IPS DF 6.9 (cell line): ENCODE data around the gene ANGPTL5.
A peak's percentile ranks its signal among the peaks of the same experiment; 100 is the strongest.
"Not testable (repeated sequence)": the region's sequence is repeated elsewhere in the genome, so short reads cannot be mapped to it uniquely, and the experiment has no call there.

Experiments used
- DNase-seq: peaks from one replicate; pipeline ENCODE4 v3.0.0-alpha.2; 2013; ENCODE audit warnings: low read depth, low spot score
- H3K27ac ChIP-seq: one replicate; pipeline ENCODE4 v1.5.1; 2013; ENCODE audit warnings: low read length, control low read depth
- H3K27me3 ChIP-seq: 2 replicates; pipeline ENCODE4 v1.6.1; 2013; ENCODE audit warnings: mild to moderate bottlenecking, low read length; ENCODE audit not compliant: control insufficient read depth, insufficient read depth
- H3K36me3 ChIP-seq: 2 replicates; pipeline ENCODE4 v1.6.1; 2013; ENCODE audit warnings: low read length; ENCODE audit not compliant: control insufficient read depth, insufficient read depth
- H3K4me1 ChIP-seq: 2 replicates; pipeline ENCODE4 v1.6.1; 2013; ENCODE audit warnings: low read length; ENCODE audit not compliant: control insufficient read depth, insufficient read depth
- H3K4me3 ChIP-seq: 2 replicates; pipeline ENCODE4 v1.5.1; 2013; ENCODE audit warnings: mild to moderate bottlenecking, low read length
- H3K9me3 ChIP-seq: 2 replicates; pipeline ENCODE4 v1.6.1; 2013; ENCODE audit warnings: low read length, inconsistent platforms; ENCODE audit not compliant: control insufficient read depth, insufficient read depth
- WGBS: extraction: QIAGEN DNeasy Blood & Tissue Kit; methylation state at CpG from one replicate; pipeline ENCODE4 v1.1.7; 2013; ENCODE audit warnings: mixed read lengths, missing lambda C conversion rate; ENCODE audit not compliant: insufficient read length, insufficient coverage; 5-methylcytosine and 5-hydroxymethylcytosine counted together

Gene ANGPTL5

GRCh38 chr11:101864098-101864497 is 52.2 kb downstream of the ANGPTL5 start:
- Histone ChIP-seq H3K27me3 (no peaks in the 10 kb centered on the region), H3K9me3 (no peaks in the 10 kb centered on the region), H3K27ac (no peak overlapping the region), H3K4me1 (no peaks in the 10 kb centered on the region), H3K36me3 (no peaks in the 10 kb centered on the region), H3K4me3 (no peak overlapping the region)
- DNase-seq: no peak

GRCh38 chr11:101863361-101863760 is 53.0 kb downstream of the ANGPTL5 start:
- Histone ChIP-seq H3K4me3 (no peak overlapping the region), H3K36me3 (no peaks in the 10 kb centered on the region), H3K27ac (no peak overlapping the region), H3K4me1 (no peaks in the 10 kb centered on the region), H3K27me3 (no peaks in the 10 kb centered on the region), H3K9me3 (no peaks in the 10 kb centered on the region)
- no peak for DNase-seq

GRCh38 chr11:101862391-101863233 is 53.7 kb downstream of the ANGPTL5 start:
- no peak overlapping the region for H3K27ac ChIP-seq
- no CpG with 5 or more reads among the region's 5 CpGs for WGBS
- H3K4me3 ChIP-seq: no peak overlapping the region
- no peaks in the 10 kb centered on the region for H3K4me1 ChIP-seq
- no peak for DNase-seq
- no peaks in the 10 kb centered on the region for H3K36me3 ChIP-seq
- no peaks in the 10 kb centered on the region for H3K9me3 ChIP-seq
- no peaks in the 10 kb centered on the region for H3K27me3 ChIP-seq

- no peak overlapping the region for H3K27ac ChIP-seq
- WGBS: no CpG with 5 or more reads among the region's 9 CpGs
- H3K36me3 ChIP-seq: no peaks in the 10 kb centered on the region
- H3K4me1 ChIP-seq: no peaks in the 10 kb centered on the region
- no peak overlapping the region for H3K4me3 ChIP-seq
- H3K27me3 ChIP-seq: no peaks in the 10 kb centered on the region
- DNase-seq: peak; percentile 22
- H3K9me3 ChIP-seq: no peaks in the 10 kb centered on the region
Observed at GRCh38 chr11:101860696-101861427, 55.5 kb downstream of the ANGPTL5 start.

GRCh38 chr11:101852260-101852659 is 64.1 kb downstream of the ANGPTL5 start:
- H3K4me3 ChIP-seq, H3K4me1 ChIP-seq, H3K27me3 ChIP-seq, DNase-seq, H3K36me3 ChIP-seq, H3K9me3 ChIP-seq, H3K27ac ChIP-seq: not testable (repeated sequence)
- WGBS: no CpG with 5 or more reads among the region's 11 CpGs

GRCh38 chr11:101848262-101848661 is 68.1 kb downstream of the ANGPTL5 start:
- H3K4me1 ChIP-seq: no peaks in the 10 kb centered on the region
- H3K27me3 ChIP-seq: no peaks in the 10 kb centered on the region
- no peak overlapping the region for H3K27ac ChIP-seq
- no peak for DNase-seq
- H3K9me3 ChIP-seq: no peaks in the 10 kb centered on the region; the same call in 1 of the 2 replicates
- no peaks in the 10 kb centered on the region for H3K36me3 ChIP-seq
- no CpG with 5 or more reads among the region's 2 CpGs for WGBS
- H3K4me3 ChIP-seq: no peak overlapping the region

- no peak for DNase-seq
- Histone ChIP-seq H3K27me3 (no peaks in the 10 kb centered on the region), H3K9me3 (no peaks in the 10 kb centered on the region), H3K36me3 (no peaks in the 10 kb centered on the region), H3K4me1 (no peaks in the 10 kb centered on the region), H3K27ac (no peak overlapping the region), H3K4me3 (no peak overlapping the region)
Observed at GRCh38 chr11:101844608-101845007, 71.7 kb downstream of the ANGPTL5 start.

- H3K9me3 ChIP-seq: no peaks in the 10 kb centered on the region
- H3K27ac ChIP-seq: no peak overlapping the region
- H3K4me1 ChIP-seq: no peaks in the 10 kb centered on the region
- no peaks in the 10 kb centered on the region for H3K36me3 ChIP-seq
- H3K4me3 ChIP-seq: no peak overlapping the region
- no peak for DNase-seq
- H3K27me3 ChIP-seq: no peaks in the 10 kb centered on the region
- WGBS: no CpG with 5 or more reads among the region's 2 CpGs
Observed at GRCh38 chr11:101840704-101841103, 75.6 kb downstream of the ANGPTL5 start.
